DMS79 treated with DMSO at 0.1 percent for 48 hours (cell line): ENCODE measurements around the gene MYH15.

Source experiments
- DNase-seq: peaks from one replicate; lab custom pipeline; 2025; lab: John Stamatoyannopoulos, UW

MYH15 gene

GRCh38 chr3:108414007-108414406 lies 96.4 kb downstream of the MYH15 start:
- no peak for DNase-seq

GRCh38 chr3:108412121-108412750 lies 98.2 kb downstream of the MYH15 start:
- DNase-seq: no peak

- DNase-seq: peak; percentile 18
Measured at GRCh38 chr3:108410531-108410984, 99.8 kb downstream of the MYH15 start.

GRCh38 chr3:108409800-108410178 lies 100.6 kb downstream of the MYH15 start:
- no peak for DNase-seq

- no peak for DNase-seq
Measured at GRCh38 chr3:108408883-108409799, 101.3 kb downstream of the MYH15 start.

- DNase-seq: no peak
Measured at GRCh38 chr3:108407886-108408285, 102.5 kb downstream of the MYH15 start.

- DNase-seq: peak; percentile 53
Measured at GRCh38 chr3:108406661-108407206, 103.7 kb downstream of the MYH15 start.

GRCh38 chr3:108406063-108406660 lies 104.2 kb downstream of the MYH15 start:
- no peak for DNase-seq

GRCh38 chr3:108404368-108404767 lies 106.0 kb downstream of the MYH15 start:
- no peak for DNase-seq

GRCh38 chr3:108403686-108404345 lies 106.6 kb downstream of the MYH15 start:
- DNase-seq: no peak

GRCh38 chr3:108403198-108403597 lies 107.2 kb downstream of the MYH15 start:
- no peak for DNase-seq

- DNase-seq: no peak
Measured at GRCh38 chr3:108401836-108402235, 108.6 kb downstream of the MYH15 start.

- no peak for DNase-seq
Measured at GRCh38 chr3:108398510-108398909, 111.9 kb downstream of the MYH15 start.

- no peak for DNase-seq
Measured at GRCh38 chr3:108396336-108396735, 114.1 kb downstream of the MYH15 start.

- DNase-seq: no peak
Measured at GRCh38 chr3:108394563-108394962, 115.8 kb downstream of the MYH15 start.

GRCh38 chr3:108394016-108394415 lies 116.4 kb downstream of the MYH15 start:
- DNase-seq: no peak

- DNase-seq: no peak
Measured at GRCh38 chr3:108393128-108393900, 117.1 kb downstream of the MYH15 start.

GRCh38 chr3:108391917-108392593 lies 118.3 kb downstream of the MYH15 start:
- no peak for DNase-seq

- peak; percentile 42 for DNase-seq
Measured at GRCh38 chr3:108389372-108389771, 121.0 kb downstream of the MYH15 start.
